Spleen (tissue), 7 donors: ENCODE measurements around the gene CYP2J2.
"Not testable (repeated sequence)": the region's sequence is repeated elsewhere in the genome, so short reads cannot be mapped to it uniquely, and the experiment has no call there.

ENCODE experiments used
- POLR2AphosphoS5 ChIP-seq, 3 donors: sonication (generic); formaldehyde crosslinking; IDR thresholded peaks; one replicate each; pipeline ENCODE4 v1.5.1; 2017; ENCODE audit warnings: antibody characterized with exemption in 3 of 3
- TF ChIP-seq, protein P1 (sequence below), 11 experiments: fragments of 200-600 bp in 7 of 11; fragments of 450-650 bp in 4 of 11; sonication (generic) in 4 of 11; IDR thresholded peaks in 8 of 11; conservative IDR thresholded peaks in 3 of 11; 1 replicate in 7 of 11; 2 replicates in 4 of 11; pipeline versions ENCODE4 v1.4.0 to v1.8.0; 2016 to 2021; ENCODE audit warnings: antibody characterized with exemption in 11 of 11, inconsistent platforms in 4 of 11, mild to moderate bottlenecking in 1 of 11
- donor health status: DM: no; HTN: no; CAD: no; lungs with moderate emphysema.
- donor health status: DM: no; HTN: no; CAD: no.
- donor health status: DM: no; HTN: no; CAD: no.

DNA sequence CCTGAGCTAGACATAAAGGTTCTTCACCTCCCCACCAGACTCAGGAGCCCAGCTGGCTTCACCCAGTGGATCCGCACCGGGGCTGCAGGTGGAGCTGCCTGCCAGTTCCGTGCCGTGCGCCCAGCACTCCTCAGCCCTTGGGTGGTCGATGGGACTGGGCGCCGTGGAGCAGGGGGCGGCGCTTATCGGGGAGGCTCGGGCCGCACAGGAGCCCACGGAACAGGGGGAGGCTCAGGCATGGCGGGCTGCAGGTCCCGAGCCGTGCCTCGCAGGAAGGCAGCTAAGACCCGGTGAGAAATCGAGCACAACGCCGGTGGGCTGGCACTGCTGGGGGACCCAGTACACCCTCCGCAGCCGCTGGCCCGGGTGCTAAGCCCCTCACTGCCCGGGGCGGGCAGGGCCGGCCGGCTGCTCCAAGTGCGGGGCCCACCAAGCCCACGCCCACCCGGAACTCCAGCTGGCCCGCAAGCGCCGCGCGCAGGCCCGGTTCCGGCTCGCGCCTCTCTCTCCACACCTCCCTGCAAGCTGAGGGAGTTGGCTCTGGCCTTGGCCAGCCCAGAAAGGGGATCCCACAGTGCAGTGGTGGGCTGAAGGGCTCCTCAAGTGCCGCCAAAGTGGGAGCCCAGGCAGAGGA, 43.1 kb upstream of the CYP2J2 start:
- TF ChIP-seq POLR2AphosphoS5 (IDR thresholded peaks at IDR 0.05) = not testable (repeated sequence)
- TF ChIP-seq, protein P1, sequence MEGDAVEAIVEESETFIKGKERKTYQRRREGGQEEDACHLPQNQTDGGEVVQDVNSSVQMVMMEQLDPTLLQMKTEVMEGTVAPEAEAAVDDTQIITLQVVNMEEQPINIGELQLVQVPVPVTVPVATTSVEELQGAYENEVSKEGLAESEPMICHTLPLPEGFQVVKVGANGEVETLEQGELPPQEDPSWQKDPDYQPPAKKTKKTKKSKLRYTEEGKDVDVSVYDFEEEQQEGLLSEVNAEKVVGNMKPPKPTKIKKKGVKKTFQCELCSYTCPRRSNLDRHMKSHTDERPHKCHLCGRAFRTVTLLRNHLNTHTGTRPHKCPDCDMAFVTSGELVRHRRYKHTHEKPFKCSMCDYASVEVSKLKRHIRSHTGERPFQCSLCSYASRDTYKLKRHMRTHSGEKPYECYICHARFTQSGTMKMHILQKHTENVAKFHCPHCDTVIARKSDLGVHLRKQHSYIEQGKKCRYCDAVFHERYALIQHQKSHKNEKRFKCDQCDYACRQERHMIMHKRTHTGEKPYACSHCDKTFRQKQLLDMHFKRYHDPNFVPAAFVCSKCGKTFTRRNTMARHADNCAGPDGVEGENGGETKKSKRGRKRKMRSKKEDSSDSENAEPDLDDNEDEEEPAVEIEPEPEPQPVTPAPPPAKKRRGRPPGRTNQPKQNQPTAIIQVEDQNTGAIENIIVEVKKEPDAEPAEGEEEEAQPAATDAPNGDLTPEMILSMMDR (IDR thresholded peaks at IDR 0.05 in 8 of 11, conservative IDR thresholded peaks at IDR 0.05 in 3 of 11) = not testable (repeated sequence)
